Kidney (tissue), 14 donors: ENCODE measurements around the gene MPL. TPM values are rescaled to one million over a fixed set of nuclear protein-coding genes. Genes with fewer than 3 reads are reported as not detected.

Source experiments
- DNase-seq, 5 donors: peaks; one replicate each; pipeline ENCODE4 v3.0.0-alpha.2; 2013 to 2020
- FAIRE-seq: peaks from 2 replicates; lab custom pipeline; 2012; peaks lifted over from hg19 to GRCh38; lab: Jason Lieb, UNC
- H3K27ac ChIP-seq, 2 donors: one replicate each; pipeline ENCODE4 v1.7.0; 2013; ENCODE audit warnings: low read depth in 2 of 2, low read length in 2 of 2, inconsistent platforms in 1 of 2
- H3K27me3 ChIP-seq: one replicate; pipeline ENCODE4 v1.7.1; 2013; ENCODE audit warnings: low read length, inconsistent platforms; ENCODE audit not compliant: control insufficient read depth, insufficient read depth
- H3K36me3 ChIP-seq, 3 donors: one replicate each; pipeline versions ENCODE4 v1.7.0 to v1.7.1; 2013; ENCODE audit warnings: low read length in 3 of 3, control low read depth in 1 of 3, inconsistent platforms in 1 of 3; ENCODE audit not compliant: insufficient read depth in 3 of 3, control insufficient read depth in 2 of 3
- H3K4me1 ChIP-seq, 3 donors: one replicate each; pipeline versions ENCODE4 v1.7.0 to v1.7.1; 2013; ENCODE audit warnings: low read length in 3 of 3, inconsistent platforms in 1 of 3, low read depth in 1 of 3; ENCODE audit not compliant: control insufficient read depth in 2 of 3, insufficient read depth in 2 of 3
- H3K4me3 ChIP-seq, 3 donors: one replicate each; pipeline versions ENCODE4 v1.7.0 to v1.8.1; 2013; ENCODE audit warnings: low read length in 3 of 3, control low read depth in 1 of 3, inconsistent platforms in 1 of 3
- H3K9ac ChIP-seq, 3 donors: one replicate each; pipeline versions ENCODE4 v1.7.0 to v1.7.1; 2013; ENCODE audit warnings: low read length in 3 of 3, control low read depth in 1 of 3, inconsistent platforms in 1 of 3
- H3K9me3 ChIP-seq, 3 donors: one replicate each; pipeline versions ENCODE4 v1.7.0 to v1.7.1; 2013; ENCODE audit warnings: low read length in 3 of 3, control low read depth in 1 of 3, inconsistent platforms in 1 of 3; ENCODE audit not compliant: control insufficient read depth in 2 of 3, insufficient read depth in 1 of 3
- intact Hi-C: fragments of 100-400 bp; cut with DNase I; formaldehyde crosslinking; loops from one replicate; pipeline ENCODE4 v1.11.1; 2022
- polyA plus RNA-seq: library from polyadenylated mRNA; stranded (reverse); fragments of 350-450 nt; fragmentation: Illumina TruSeq; extraction: RNeasy Lipid Tissue Mini Kit (QIAGEN cat#74804); gene quantifications from one replicate; pipeline ENCODE4 v1.2.3, GENCODE V29; 2014; ENCODE audit warnings: low read depth, low replicate concordance; ENCODE audit not compliant: insufficient read depth
- total RNA-seq: library from RNA; stranded (reverse); fragmentation: NEBNext Ultra II Directional; extraction: Animal tissue kit (Norgen Biotek cat#: 25700); gene quantifications from one replicate; pipeline ENCODE4 v1.2.1, GENCODE V29; 2021
- TF ChIP-seq, protein P1 (sequence below): IDR thresholded peaks from 3 replicates; pipeline ENCODE4 v1.5.1; 2012; ENCODE audit warnings: mild to moderate bottlenecking, moderate library complexity, borderline replicate concordance; ENCODE audit not compliant: insufficient read depth; ENCODE audit errors: extremely low read depth
- donor health status: control.
- donor health status: control.
- donor health status: control.
- donor health status: control.
- donor health status: control.
- donor health status: DM: yes; HTN: yes; CAD: no.
- donor health status: Normal renal cell carcinoma (clear cell type).

MPL gene
- total and polyA plus RNA-seq, 2 donors from 2014 or later: 0.25 TPM; not detected in 1

DNA sequence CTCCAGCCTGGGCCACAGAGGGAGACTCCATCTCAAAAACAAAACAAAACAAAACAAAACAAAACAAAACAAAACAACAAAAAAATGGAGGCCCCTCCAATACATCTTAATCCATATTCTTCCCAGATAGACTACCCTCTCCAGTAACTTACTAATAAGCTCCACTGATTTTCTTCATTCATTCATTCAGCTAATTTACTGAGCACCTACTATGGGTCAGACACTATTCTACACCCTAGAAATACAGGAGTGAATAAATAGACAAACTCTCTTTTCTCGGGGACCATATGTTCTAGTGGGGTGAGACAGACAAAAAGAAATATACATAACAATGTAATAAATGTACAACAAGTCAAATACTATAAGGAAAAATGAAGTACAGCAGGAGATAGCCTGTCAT lies 13.4 kb downstream of the MPL start:
- Histone ChIP-seq H3K4me1 (peaks cover 3 to 17% (median 9%) of the 10 kb centered on the region in 3 donors), H3K9me3 (no peaks in the 10 kb centered on the region), H3K27ac (no peak overlapping the region), H3K4me3 (no peak overlapping the region), H3K9ac (no peak overlapping the region), H3K36me3 (no peaks in the 10 kb centered on the region), H3K27me3 (no peaks in the 10 kb centered on the region)
- no peak for FAIRE-seq
- DNase-seq: no peak
- intact Hi-C loops: no loop called here
- TF ChIP-seq, protein P1, sequence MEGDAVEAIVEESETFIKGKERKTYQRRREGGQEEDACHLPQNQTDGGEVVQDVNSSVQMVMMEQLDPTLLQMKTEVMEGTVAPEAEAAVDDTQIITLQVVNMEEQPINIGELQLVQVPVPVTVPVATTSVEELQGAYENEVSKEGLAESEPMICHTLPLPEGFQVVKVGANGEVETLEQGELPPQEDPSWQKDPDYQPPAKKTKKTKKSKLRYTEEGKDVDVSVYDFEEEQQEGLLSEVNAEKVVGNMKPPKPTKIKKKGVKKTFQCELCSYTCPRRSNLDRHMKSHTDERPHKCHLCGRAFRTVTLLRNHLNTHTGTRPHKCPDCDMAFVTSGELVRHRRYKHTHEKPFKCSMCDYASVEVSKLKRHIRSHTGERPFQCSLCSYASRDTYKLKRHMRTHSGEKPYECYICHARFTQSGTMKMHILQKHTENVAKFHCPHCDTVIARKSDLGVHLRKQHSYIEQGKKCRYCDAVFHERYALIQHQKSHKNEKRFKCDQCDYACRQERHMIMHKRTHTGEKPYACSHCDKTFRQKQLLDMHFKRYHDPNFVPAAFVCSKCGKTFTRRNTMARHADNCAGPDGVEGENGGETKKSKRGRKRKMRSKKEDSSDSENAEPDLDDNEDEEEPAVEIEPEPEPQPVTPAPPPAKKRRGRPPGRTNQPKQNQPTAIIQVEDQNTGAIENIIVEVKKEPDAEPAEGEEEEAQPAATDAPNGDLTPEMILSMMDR: no peak

DNA sequence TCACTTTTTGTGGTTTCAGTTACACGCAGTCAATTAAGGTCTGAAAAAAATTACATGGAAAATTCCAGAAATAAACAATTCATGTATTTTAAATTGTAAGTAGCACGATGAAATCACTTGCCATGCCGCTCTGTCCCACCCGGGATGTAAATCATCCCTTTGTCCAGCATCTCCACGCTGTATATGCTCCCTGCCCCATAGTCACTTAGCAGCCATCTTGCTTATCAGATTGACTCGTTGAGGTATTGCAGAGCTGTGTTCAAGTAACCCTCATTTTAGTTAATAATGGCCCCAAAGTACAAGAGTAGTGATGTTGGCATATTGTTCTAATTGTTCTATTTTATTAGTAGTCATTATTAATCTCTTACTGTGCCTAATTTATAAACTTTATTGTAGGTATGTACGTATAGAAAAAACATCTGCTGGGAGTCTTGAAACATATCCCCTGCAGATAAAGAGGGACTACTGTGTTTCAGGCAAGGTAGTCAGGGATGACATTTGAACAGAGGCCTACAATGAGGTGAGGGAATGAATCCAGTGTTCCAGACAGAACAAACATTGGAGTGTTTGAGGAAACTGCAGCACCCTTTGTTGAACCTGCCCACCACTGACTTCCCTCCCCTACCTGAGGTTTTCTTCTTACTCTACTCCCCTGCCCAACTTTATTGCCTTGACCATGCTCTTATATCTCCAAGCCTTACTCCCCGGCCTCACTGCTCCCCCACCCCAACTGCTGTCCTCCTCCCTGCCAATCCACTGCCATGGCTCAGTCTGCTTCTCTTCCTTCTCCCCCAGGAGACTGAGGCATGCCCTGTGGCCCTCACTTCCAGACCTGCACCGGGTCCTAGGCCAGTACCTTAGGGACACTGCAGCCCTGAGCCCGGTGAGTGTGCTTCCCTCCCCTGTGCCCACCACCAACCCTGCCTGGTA lies 14.1 kb downstream of the MPL start:
- H3K4me1 ChIP-seq: peaks cover 3 to 17% (median 9%) of the 10 kb centered on the region in 3 donors
- intact Hi-C loops: no loop called here
- H3K9ac ChIP-seq: no peak overlapping the region
- H3K36me3 ChIP-seq: no peaks in the 10 kb centered on the region
- H3K27me3 ChIP-seq: no peaks in the 10 kb centered on the region
- TF ChIP-seq, protein P1: no peak
- DNase-seq (no peak), FAIRE-seq (no peak)
- no peaks in the 10 kb centered on the region for H3K9me3 ChIP-seq
- no peak overlapping the region for H3K27ac ChIP-seq
- H3K4me3 ChIP-seq: no peak overlapping the region

DNA sequence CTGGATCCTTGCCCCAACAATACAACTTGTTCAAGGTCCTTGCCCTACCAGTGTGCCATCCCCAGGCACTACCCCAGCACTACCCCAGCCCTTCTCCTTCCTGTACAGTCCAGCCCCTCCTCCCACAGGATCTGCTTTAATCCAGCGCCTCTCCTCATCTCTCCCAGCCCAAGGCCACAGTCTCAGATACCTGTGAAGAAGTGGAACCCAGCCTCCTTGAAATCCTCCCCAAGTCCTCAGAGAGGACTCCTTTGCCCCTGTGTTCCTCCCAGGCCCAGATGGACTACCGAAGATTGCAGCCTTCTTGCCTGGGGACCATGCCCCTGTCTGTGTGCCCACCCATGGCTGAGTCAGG lies 14.7 kb downstream of the MPL start:
- H3K27ac ChIP-seq: no peak overlapping the region
- no peaks in the 10 kb centered on the region for H3K27me3 ChIP-seq
- H3K9ac ChIP-seq: no peak overlapping the region
- DNase-seq (no peak), FAIRE-seq (no peak)
- H3K4me3 ChIP-seq: no peak overlapping the region
- TF ChIP-seq, protein P1: no peak
- H3K4me1 ChIP-seq: peaks cover 3 to 17% (median 9%) of the 10 kb centered on the region in 3 donors
- H3K36me3 ChIP-seq: no peaks in the 10 kb centered on the region
- intact Hi-C loops: no loop called here
- no peaks in the 10 kb centered on the region for H3K9me3 ChIP-seq
